ENCODE data around the gene COBL.

Gene COBL

GRCh38 chr7:51069411-51070083, 247.1 kb downstream of the COBL start:
- Histone ChIP-seq H3K4me1 (ENCODE audit: control insufficient read depth in 5 of 5, insufficient read depth in 5 of 5, low read length in 5 of 5) (peaks cover 0 to 22% (median 4%) of the 10 kb centered on the region in 5 donors), H3K9ac (ENCODE audit: low read length in 5 of 5) (no peak overlapping the region), H3K27ac (ENCODE audit: low read depth, low read length) (no peak overlapping the region)

GRCh38 chr7:51068401-51068800, 248.2 kb downstream of the COBL start:
- no peak overlapping the region for H3K27ac ChIP-seq (ENCODE audit: low read depth, low read length)
- H3K36me3 ChIP-seq (ENCODE audit: control insufficient read depth in 5 of 5, insufficient read depth in 5 of 5, low read length in 5 of 5) = no peaks in the 10 kb centered on the region
- no peaks in the 10 kb centered on the region for H3K9me3 ChIP-seq (ENCODE audit: control insufficient read depth in 5 of 5, low read length in 5 of 5)
- no peaks in the 10 kb centered on the region for H3K27me3 ChIP-seq (ENCODE audit: control insufficient read depth in 5 of 5, insufficient read depth in 4 of 5, low read length in 5 of 5)
- no peak overlapping the region for H3K9ac ChIP-seq (ENCODE audit: low read length in 5 of 5)
- no peak overlapping the region for H3K4me3 ChIP-seq (ENCODE audit: low read depth in 1 of 5, low read length in 5 of 5)
- H3K4me1 ChIP-seq (ENCODE audit: control insufficient read depth in 5 of 5, insufficient read depth in 5 of 5, low read length in 5 of 5) = peaks cover 0 to 22% (median 4%) of the 10 kb centered on the region in 5 donors

More at GRCh38 chr7:51069411-51070083, 247.1 kb downstream of the COBL start:
- Histone ChIP-seq H3K4me3 (ENCODE audit: low read depth in 1 of 5, low read length in 5 of 5) (no peak overlapping the region), H3K27me3 (ENCODE audit: control insufficient read depth in 5 of 5, insufficient read depth in 4 of 5, low read length in 5 of 5) (no peaks in the 10 kb centered on the region), H3K36me3 (ENCODE audit: control insufficient read depth in 5 of 5, insufficient read depth in 5 of 5, low read length in 5 of 5) (no peaks in the 10 kb centered on the region), H3K9me3 (ENCODE audit: control insufficient read depth in 5 of 5, low read length in 5 of 5) (no peaks in the 10 kb centered on the region)

- no peaks in the 10 kb centered on the region for H3K27me3 ChIP-seq (ENCODE audit: control insufficient read depth in 5 of 5, insufficient read depth in 4 of 5, low read length in 5 of 5)
- H3K4me1 ChIP-seq (ENCODE audit: control insufficient read depth in 5 of 5, insufficient read depth in 5 of 5, low read length in 5 of 5) = peaks cover 0 to 22% (median 4%) of the 10 kb centered on the region in 5 donors
- H3K9me3 ChIP-seq (ENCODE audit: control insufficient read depth in 5 of 5, low read length in 5 of 5) = no peaks in the 10 kb centered on the region
- no peak overlapping the region for H3K9ac ChIP-seq (ENCODE audit: low read length in 5 of 5)
- H3K27ac ChIP-seq (ENCODE audit: low read depth, low read length) = no peak overlapping the region
- no peak overlapping the region for H3K4me3 ChIP-seq (ENCODE audit: low read depth in 1 of 5, low read length in 5 of 5)
- no peaks in the 10 kb centered on the region for H3K36me3 ChIP-seq (ENCODE audit: control insufficient read depth in 5 of 5, insufficient read depth in 5 of 5, low read length in 5 of 5)
These were observed 248.9 kb downstream of the COBL start for GRCh38 chr7:51067757-51068156.

GRCh38 chr7:51067258-51067657, 249.4 kb downstream of the COBL start:
- no peak overlapping the region for H3K9ac ChIP-seq (ENCODE audit: low read length in 5 of 5)
- no peaks in the 10 kb centered on the region for H3K27me3 ChIP-seq (ENCODE audit: control insufficient read depth in 5 of 5, insufficient read depth in 4 of 5, low read length in 5 of 5)
- H3K36me3 ChIP-seq (ENCODE audit: control insufficient read depth in 5 of 5, insufficient read depth in 5 of 5, low read length in 5 of 5) = no peaks in the 10 kb centered on the region
- no peak overlapping the region for H3K27ac ChIP-seq (ENCODE audit: low read depth, low read length)
- H3K4me3 ChIP-seq (ENCODE audit: low read depth in 1 of 5, low read length in 5 of 5) = no peak overlapping the region
- H3K4me1 ChIP-seq (ENCODE audit: control insufficient read depth in 5 of 5, insufficient read depth in 5 of 5, low read length in 5 of 5) = peaks cover 0 to 22% (median 4%) of the 10 kb centered on the region in 5 donors
- H3K9me3 ChIP-seq (ENCODE audit: control insufficient read depth in 5 of 5, low read length in 5 of 5) = no peaks in the 10 kb centered on the region

- H3K4me3 ChIP-seq (ENCODE audit: low read depth in 1 of 5, low read length in 5 of 5) = no peak overlapping the region
- H3K36me3 ChIP-seq (ENCODE audit: control insufficient read depth in 5 of 5, insufficient read depth in 5 of 5, low read length in 5 of 5) = no peaks in the 10 kb centered on the region
- no peak overlapping the region for H3K9ac ChIP-seq (ENCODE audit: low read length in 5 of 5)
- H3K27me3 ChIP-seq (ENCODE audit: control insufficient read depth in 5 of 5, insufficient read depth in 4 of 5, low read length in 5 of 5) = no peaks in the 10 kb centered on the region
- H3K9me3 ChIP-seq (ENCODE audit: control insufficient read depth in 5 of 5, low read length in 5 of 5) = no peaks in the 10 kb centered on the region
- H3K27ac ChIP-seq (ENCODE audit: low read depth, low read length) = no peak overlapping the region
- peaks cover 0 to 22% (median 4%) of the 10 kb centered on the region in 5 donors for H3K4me1 ChIP-seq (ENCODE audit: control insufficient read depth in 5 of 5, insufficient read depth in 5 of 5, low read length in 5 of 5)
These were observed 250.2 kb downstream of the COBL start for GRCh38 chr7:51066405-51066882.

GRCh38 chr7:51065766-51066165, 250.8 kb downstream of the COBL start:
- Histone ChIP-seq H3K27me3 (ENCODE audit: control insufficient read depth in 5 of 5, insufficient read depth in 4 of 5, low read length in 5 of 5) (no peaks in the 10 kb centered on the region), H3K9me3 (ENCODE audit: control insufficient read depth in 5 of 5, low read length in 5 of 5) (no peaks in the 10 kb centered on the region)

GRCh38 chr7:51064688-51065087, 251.9 kb downstream of the COBL start:
- Histone ChIP-seq H3K27me3 (ENCODE audit: control insufficient read depth in 5 of 5, insufficient read depth in 4 of 5, low read length in 5 of 5) (no peaks in the 10 kb centered on the region), H3K9me3 (ENCODE audit: control insufficient read depth in 5 of 5, low read length in 5 of 5) (no peaks in the 10 kb centered on the region), H3K27ac (ENCODE audit: low read depth, low read length) (no peak overlapping the region), H3K9ac (ENCODE audit: low read length in 5 of 5) (no peak overlapping the region), H3K4me3 (ENCODE audit: low read depth in 1 of 5, low read length in 5 of 5) (no peak overlapping the region), H3K36me3 (ENCODE audit: control insufficient read depth in 5 of 5, insufficient read depth in 5 of 5, low read length in 5 of 5) (no peaks in the 10 kb centered on the region), H3K4me1 (ENCODE audit: control insufficient read depth in 5 of 5, insufficient read depth in 5 of 5, low read length in 5 of 5) (peaks cover 0 to 18% (median 7%) of the 10 kb centered on the region in 5 donors)

More at GRCh38 chr7:51065766-51066165, 250.8 kb downstream of the COBL start:
- H3K36me3 ChIP-seq (ENCODE audit: control insufficient read depth in 5 of 5, insufficient read depth in 5 of 5, low read length in 5 of 5) = no peaks in the 10 kb centered on the region
- H3K9ac ChIP-seq (ENCODE audit: low read length in 5 of 5) = no peak overlapping the region
- no peak overlapping the region for H3K4me3 ChIP-seq (ENCODE audit: low read depth in 1 of 5, low read length in 5 of 5)
- H3K4me1 ChIP-seq (ENCODE audit: control insufficient read depth in 5 of 5, insufficient read depth in 5 of 5, low read length in 5 of 5) = peaks cover 0 to 22% (median 4%) of the 10 kb centered on the region in 5 donors
- no peak overlapping the region for H3K27ac ChIP-seq (ENCODE audit: low read depth, low read length)

- Histone ChIP-seq H3K4me1 (ENCODE audit: control insufficient read depth in 5 of 5, insufficient read depth in 5 of 5, low read length in 5 of 5) (peaks cover 0 to 6% (median 0%) of the 10 kb centered on the region in 5 donors), H3K27ac (ENCODE audit: low read depth, low read length) (no peak overlapping the region), H3K9ac (ENCODE audit: low read length in 5 of 5) (no peak overlapping the region), H3K36me3 (ENCODE audit: control insufficient read depth in 5 of 5, insufficient read depth in 5 of 5, low read length in 5 of 5) (no peaks in the 10 kb centered on the region), H3K9me3 (ENCODE audit: control insufficient read depth in 5 of 5, low read length in 5 of 5) (no peaks in the 10 kb centered on the region), H3K4me3 (ENCODE audit: low read depth in 1 of 5, low read length in 5 of 5) (no peak overlapping the region), H3K27me3 (ENCODE audit: control insufficient read depth in 5 of 5, insufficient read depth in 4 of 5, low read length in 5 of 5) (no peaks in the 10 kb centered on the region)
These were observed 254.2 kb downstream of the COBL start for GRCh38 chr7:51062222-51062987.

- H3K36me3 ChIP-seq (ENCODE audit: control insufficient read depth in 5 of 5, insufficient read depth in 5 of 5, low read length in 5 of 5) = no peaks in the 10 kb centered on the region
- no peak overlapping the region for H3K9ac ChIP-seq (ENCODE audit: low read length in 5 of 5)
- no peak overlapping the region for H3K4me3 ChIP-seq (ENCODE audit: low read depth in 1 of 5, low read length in 5 of 5)
- H3K9me3 ChIP-seq (ENCODE audit: control insufficient read depth in 5 of 5, low read length in 5 of 5) = no peaks in the 10 kb centered on the region
- H3K27me3 ChIP-seq (ENCODE audit: control insufficient read depth in 5 of 5, insufficient read depth in 4 of 5, low read length in 5 of 5) = no peaks in the 10 kb centered on the region
- no peak overlapping the region for H3K27ac ChIP-seq (ENCODE audit: low read depth, low read length)
- H3K4me1 ChIP-seq (ENCODE audit: control insufficient read depth in 5 of 5, insufficient read depth in 5 of 5, low read length in 5 of 5) = peaks cover 0 to 6% (median 0%) of the 10 kb centered on the region in 5 donors
These were observed 256.1 kb downstream of the COBL start for GRCh38 chr7:51060536-51060935.

- Histone ChIP-seq H3K36me3 (ENCODE audit: control insufficient read depth in 5 of 5, insufficient read depth in 5 of 5, low read length in 5 of 5) (no peaks in the 10 kb centered on the region), H3K4me3 (ENCODE audit: low read depth in 1 of 5, low read length in 5 of 5) (no peak overlapping the region), H3K27me3 (ENCODE audit: control insufficient read depth in 5 of 5, insufficient read depth in 4 of 5, low read length in 5 of 5) (no peaks in the 10 kb centered on the region), H3K9me3 (ENCODE audit: control insufficient read depth in 5 of 5, low read length in 5 of 5) (no peaks in the 10 kb centered on the region), H3K27ac (ENCODE audit: low read depth, low read length) (no peak overlapping the region), H3K4me1 (ENCODE audit: control insufficient read depth in 5 of 5, insufficient read depth in 5 of 5, low read length in 5 of 5) (peaks cover 0 to 6% (median 0%) of the 10 kb centered on the region in 5 donors), H3K9ac (ENCODE audit: low read length in 5 of 5) (no peak overlapping the region)
These were observed 257.0 kb downstream of the COBL start for GRCh38 chr7:51059504-51060142.

Data from subcutaneous abdominal adipose tissue (tissue), 5 donors.